ENCODE measurements around the gene MAP2K5. TPM values are rescaled to one million over a fixed set of nuclear protein-coding genes. Genes with fewer than 3 reads are reported as not detected.

MAP2K5 gene
- total and polyA plus RNA-seq, 10 of the 15 experiments (the other 5 are each of a cell fraction or from before 2014, with no cell fraction given): 1.3 to 19.4 (median 9.6) TPM

- TF ChIP-seq CEBPZ (IDR thresholded peaks at IDR 0.05; ENCODE audit: low read depth, low read length) (no peak), MYB (IDR thresholded peaks at IDR 0.05; ENCODE audit: borderline replicate concordance, low read depth, low read length) (no peak), NR2F1 (conservative IDR thresholded peaks at IDR 0.05) (no peak), SREBF1 (IDR thresholded peaks at IDR 0.05; ENCODE audit: low read length) (no peak), E2F4 (IDR thresholded peaks at IDR 0.05; ENCODE audit: low read depth, low read length) (no peak), TCF12 (IDR thresholded peaks at IDR 0.05; ENCODE audit: low read depth, low read length) (no peak), JUNB (IDR thresholded peaks at IDR 0.05) (no peak)
Measured at GRCh38 chr15:67680641-67681040, 138.1 kb downstream of the MAP2K5 start (continued).

GRCh38 chr15:67685008-67685599, 142.6 kb downstream of the MAP2K5 start:
- WGBS (ENCODE audit: insufficient coverage, insufficient replicate concordance, low lambda C conversion rate, missing lambda C conversion rate): 83% methylated on average over 3 of the region's 3 CpGs
- POLR2A ChIA-PET: no interaction called here
- H3K27ac ChIP-seq (ENCODE audit: control insufficient read depth, insufficient read depth): no peak overlapping the region
- H3K27me3 ChIP-seq (replicated peaks in 1 of 2; ENCODE audit: control insufficient read depth in 2 of 2, insufficient read depth in 2 of 2, low read length in 1 of 2): no peaks in the 10 kb centered on the region
- intact Hi-C loops (cut with micrococcal nuclease; ENCODE audit: unreplicated experiment): no loop called here
- no peak overlapping the region for H3K4me3 ChIP-seq
- DNase-seq (ENCODE audit: low read depth, low spot score) (no peak), FAIRE-seq (peak; percentile 13), ATAC-seq (no peak)
- in situ Hi-C loops (cut with MboI): no loop called here
- H2AFZ ChIP-seq (ENCODE audit: control insufficient read depth, low read depth, low read length): no peak overlapping the region
- H3K9me3 ChIP-seq (replicated peaks; ENCODE audit: control insufficient read depth, insufficient read depth, low read length): peaks cover 4% of the 10 kb centered on the region
- no peaks in the 10 kb centered on the region for H3K36me3 ChIP-seq (ENCODE audit: control insufficient read depth in 2 of 2, insufficient read depth in 2 of 2, low read length in 1 of 2)
- RAD21 ChIA-PET (ENCODE audit: unreplicated experiment): no interaction called here
- SMC1A ChIA-PET (ENCODE audit: uncharacterized antibody, unreplicated experiment): interaction anchor here (1.0 to 1.1 kb wide), 2 partner anchors 9 to 78 kb away, joined by 4 to 6 read pairs; no protein-coding TSS in a partner anchor
- no peak overlapping the region for H3K9ac ChIP-seq (ENCODE audit: control insufficient read depth, insufficient read depth, low read length)
- H4K20me1 ChIP-seq (ENCODE audit: control insufficient read depth, insufficient read depth): no peaks in the 10 kb centered on the region
- H3K4me2 ChIP-seq (ENCODE audit: control insufficient read depth, insufficient read depth): no peak overlapping the region
- H3K79me2 ChIP-seq (ENCODE audit: control insufficient read depth, insufficient read depth, low read length): no peaks in the 10 kb centered on the region
- BruUV-seq (replicated peaks): no TSS peak
- H3K4me1 ChIP-seq (ENCODE audit: control insufficient read depth, insufficient read depth, low read length): no peaks in the 10 kb centered on the region
- CTCF ChIA-PET: interaction anchor here (0.7 to 1.2 kb wide), 4 partner anchors 11 to 252 kb away, joined by 3 to 4 read pairs (median 3); no protein-coding TSS in a partner anchor
- no peak for TF ChIP-seq SIX5 (IDR thresholded peaks at IDR 0.05; ENCODE audit: low read depth, low read length, severe bottlenecking)
- peak; percentile 38; the same call in 1 of the 2 replicates for TF ChIP-seq PKNOX1 (IDR thresholded peaks at IDR 0.05)
- TF ChIP-seq RAD21 (IDR thresholded peaks at IDR 0.05; ENCODE audit: insufficient read depth, low read depth, low read length): no peak
- peak; percentile 97; the same call in 1 of the 2 replicates for TF ChIP-seq CBX3 (IDR thresholded peaks at IDR 0.05; ENCODE audit: borderline replicate concordance, low read depth)
- TF ChIP-seq EZH2 (IDR thresholded peaks at IDR 0.05; ENCODE audit: borderline replicate concordance, control insufficient read depth, low read depth, low read length): no peak
- peak; percentile 99 for TF ChIP-seq CBX5 (IDR thresholded peaks at IDR 0.05; ENCODE audit: low read depth)
- no peak for TF ChIP-seq BCL3 (IDR thresholded peaks at IDR 0.05; ENCODE audit: borderline replicate concordance, insufficient read depth, low read depth, low read length, poor library complexity, severe bottlenecking)

All from GM12878 (cell line).